HT-29 (cell line): ENCODE measurements around the gene BPIFB1. TPM values are rescaled to one million over a fixed set of nuclear protein-coding genes. Genes with fewer than 3 reads are reported as not detected.

Source experiments
- DNase-seq: peaks from one replicate; pipeline ENCODE4 v3.0.0-alpha.2; 2015; ENCODE audit warnings: low spot score
- total RNA-seq: library from RNA; depleted of rRNA; stranded (reverse); fragments of >200 nt; shearing (Covaris generic); gene quantifications from 2 replicates; pipeline ENCODE4 v1.2.3, GENCODE V29; 2014

BPIFB1 gene
- total RNA-seq, 1 experiment from 2014 or later = not detected

DNA sequence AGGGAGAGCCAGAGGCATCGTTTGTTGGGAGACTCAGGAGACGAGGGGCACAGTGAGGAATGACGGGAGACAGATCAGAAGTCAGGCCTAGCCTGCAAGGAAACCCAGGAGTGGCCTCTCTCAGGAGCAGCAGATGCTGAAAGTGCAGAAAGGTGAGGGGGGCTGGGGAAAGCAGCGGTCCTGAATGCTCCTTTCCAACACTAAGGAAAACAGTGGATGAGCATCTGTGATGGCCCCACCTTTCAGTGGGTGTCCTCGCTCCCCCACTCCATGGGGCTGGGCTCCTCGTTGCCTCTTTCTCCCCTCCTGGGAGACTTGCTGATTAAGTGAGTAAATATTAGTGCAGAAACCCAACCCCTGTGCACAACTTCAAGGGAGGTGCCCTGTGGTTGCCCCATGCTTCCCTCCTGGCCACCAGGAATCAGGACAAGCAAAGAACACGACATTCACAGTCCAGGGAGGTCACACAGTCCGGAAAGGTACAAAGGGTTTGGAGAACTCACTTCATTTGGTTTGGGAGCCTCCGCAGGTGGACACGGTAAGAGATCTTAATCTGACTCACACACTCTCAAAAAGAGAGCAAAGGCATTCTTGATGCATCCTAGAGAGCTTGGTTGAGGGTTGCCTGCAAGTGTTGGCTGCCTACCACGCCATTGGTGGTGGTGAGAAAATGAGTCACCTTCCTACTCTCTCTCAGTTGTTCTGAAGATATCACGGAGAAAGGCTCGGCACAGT lies 9.7 kb upstream of the BPIFB1 start:
- no peak for DNase-seq

- DNase-seq = no peak
These were observed 7.8 kb upstream of the BPIFB1 start for GRCh38 chr20:33275215-33275614.

DNA sequence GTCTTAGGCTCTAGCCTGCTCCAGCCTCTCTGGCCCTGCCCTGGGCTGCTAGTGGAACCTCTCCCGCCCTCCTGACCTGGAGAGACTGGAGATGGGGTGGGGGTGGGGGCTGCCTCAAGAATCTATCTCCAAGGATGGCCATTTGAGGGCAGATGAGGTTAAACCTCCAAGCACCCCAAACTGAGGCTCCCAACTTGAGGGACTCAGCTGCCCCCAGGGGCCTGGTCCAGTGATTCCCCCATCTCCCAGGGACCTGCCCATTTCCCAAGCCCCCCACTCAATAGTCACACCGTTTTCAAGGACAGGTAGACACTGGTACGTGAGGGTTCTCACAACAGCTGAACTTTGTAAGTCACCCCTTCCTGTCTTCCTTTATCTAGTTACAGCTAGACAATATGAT lies 7.1 kb upstream of the BPIFB1 start:
- DNase-seq = no peak

DNA sequence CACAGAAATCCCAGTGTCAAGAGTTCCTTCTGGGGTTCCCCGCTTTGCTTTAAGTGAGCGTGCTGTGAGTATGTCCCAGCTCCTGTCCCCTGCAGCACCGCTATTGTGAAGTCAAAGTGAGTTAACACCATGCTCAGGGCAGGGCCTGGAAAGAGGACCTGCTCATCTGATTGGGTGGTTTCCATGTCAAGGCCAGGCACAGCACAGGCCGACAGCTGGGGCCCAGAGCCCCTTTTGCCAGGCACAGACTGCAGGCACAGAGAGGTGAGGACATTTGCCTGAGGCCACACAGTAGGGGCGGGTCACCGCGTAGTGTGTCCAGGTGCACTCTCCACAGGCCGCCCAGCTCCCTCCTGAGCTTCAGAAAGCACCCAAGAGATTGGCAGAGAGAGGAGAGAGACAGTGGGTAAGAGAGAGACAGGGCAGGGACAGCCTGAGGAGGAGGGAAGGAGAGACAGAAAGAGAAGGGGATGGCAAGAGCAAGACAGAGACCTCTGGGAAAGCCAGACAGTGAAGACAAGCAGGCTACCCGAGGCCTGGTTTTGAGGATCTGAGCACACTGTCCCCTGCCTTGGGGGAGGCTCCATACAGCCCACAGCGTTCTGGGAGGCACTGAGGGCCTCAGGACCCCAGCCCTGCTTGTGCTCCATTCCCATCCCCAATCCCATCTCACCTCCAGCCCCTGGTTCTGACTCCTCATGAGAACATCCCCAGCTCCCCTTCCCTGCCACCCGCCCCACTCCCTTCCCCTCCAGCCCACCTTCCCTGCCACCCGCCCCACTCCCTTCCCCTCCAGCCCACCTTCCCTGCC lies 6.5 kb upstream of the BPIFB1 start:
- DNase-seq = no peak

DNA sequence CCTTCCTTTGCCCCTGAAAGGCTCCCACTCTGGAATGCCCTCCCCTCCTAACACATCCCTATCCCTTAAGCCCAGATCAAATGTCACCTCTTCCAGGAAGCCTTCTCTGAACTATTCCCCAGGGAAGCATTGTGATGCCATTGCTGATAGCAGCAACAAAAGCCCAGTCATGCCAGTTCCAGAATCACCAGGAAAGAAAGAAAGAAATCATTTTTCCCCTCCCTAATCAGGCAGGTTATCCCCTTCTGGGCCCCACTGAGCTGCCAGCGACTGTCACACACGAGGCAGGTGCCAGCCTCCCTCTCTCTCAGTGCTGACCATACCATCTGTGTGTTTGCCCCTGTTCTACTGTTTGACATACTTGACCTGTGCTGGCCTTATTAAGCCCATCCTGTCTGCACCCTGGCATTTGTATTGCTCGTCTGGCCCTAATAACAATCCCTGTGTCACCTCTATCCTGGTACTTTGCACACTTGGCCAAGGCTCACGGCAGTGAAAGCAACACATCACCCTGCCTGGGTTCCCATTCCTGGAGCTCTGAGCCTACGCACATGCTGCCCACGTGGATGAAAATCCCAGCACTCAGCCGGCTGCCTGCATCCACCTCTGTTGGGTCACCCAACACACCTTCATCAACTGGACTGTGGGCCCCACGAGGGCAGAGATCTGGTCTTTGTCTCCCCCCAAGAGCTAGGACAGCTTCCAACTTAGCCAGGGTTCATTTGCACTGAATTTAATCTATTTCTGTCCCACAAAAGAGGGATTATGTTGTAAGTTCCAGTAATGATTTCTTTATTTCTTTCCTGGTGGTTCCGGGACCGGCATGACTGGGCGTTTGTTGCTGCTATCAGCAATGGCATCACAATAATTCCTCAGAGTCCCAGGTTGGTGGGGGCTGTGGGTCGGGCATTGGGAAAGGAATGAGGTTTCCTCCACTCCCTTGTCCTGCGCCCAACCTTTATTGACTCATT lies 5.3 kb upstream of the BPIFB1 start:
- peak; percentile 33 for DNase-seq

DNA sequence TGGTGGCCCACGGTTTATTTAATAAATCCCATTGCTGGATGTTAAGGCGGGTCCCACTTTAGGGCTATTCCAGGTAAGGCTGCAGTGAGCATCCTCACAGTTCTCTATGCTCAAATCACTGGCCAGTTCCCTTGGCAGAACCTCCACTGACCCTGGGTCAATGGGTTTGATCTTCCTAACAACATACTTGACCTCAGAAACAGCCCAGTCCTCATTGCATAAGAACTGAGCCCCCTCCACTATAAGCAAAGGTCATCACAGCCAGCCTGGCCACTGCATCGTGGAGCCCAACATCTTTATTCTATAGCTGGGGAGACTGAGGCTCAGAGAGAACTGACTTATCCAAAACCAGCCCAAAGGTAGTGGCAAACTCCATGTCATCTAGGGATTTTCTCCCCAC lies 4.3 kb upstream of the BPIFB1 start:
- no peak for DNase-seq

- no peak for DNase-seq
These were observed 3.6 kb upstream of the BPIFB1 start for GRCh38 chr20:33279261-33279910.

DNA sequence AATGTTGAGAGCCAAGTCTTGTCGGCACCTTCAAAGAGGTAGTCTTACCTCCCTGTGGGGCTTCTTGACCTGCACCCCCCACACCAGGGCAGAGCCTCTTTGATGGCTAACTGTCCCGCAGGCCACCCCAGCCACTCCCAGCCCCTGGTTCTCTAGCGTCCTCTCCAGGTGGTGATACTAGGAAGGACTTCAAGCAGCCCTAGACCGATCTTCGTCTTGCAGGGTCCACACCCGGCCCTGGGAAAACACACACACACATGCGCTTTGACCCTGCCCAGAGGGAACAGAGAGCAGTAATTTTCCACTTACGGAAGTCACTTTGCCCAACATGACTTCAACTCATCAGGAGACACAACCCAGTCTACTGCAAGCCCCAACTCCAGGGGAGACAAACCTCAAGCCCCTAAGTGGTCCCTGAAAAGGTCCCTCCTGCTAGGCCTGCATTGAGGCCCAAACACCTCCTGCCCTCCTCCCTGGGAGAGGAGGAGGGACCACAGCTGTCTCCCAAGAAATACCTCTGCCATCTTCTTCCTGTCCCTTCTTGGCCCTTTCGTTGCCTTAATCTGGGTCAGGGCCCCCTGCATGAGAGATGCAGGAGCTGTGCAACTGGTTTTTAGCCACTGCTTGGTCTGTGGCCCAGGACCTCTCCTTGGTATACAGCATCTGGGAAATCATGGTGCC lies 2.9 kb upstream of the BPIFB1 start:
- DNase-seq = no peak

- no peak for DNase-seq
These were observed 2.2 kb upstream of the BPIFB1 start for GRCh38 chr20:33280775-33281174.

DNA sequence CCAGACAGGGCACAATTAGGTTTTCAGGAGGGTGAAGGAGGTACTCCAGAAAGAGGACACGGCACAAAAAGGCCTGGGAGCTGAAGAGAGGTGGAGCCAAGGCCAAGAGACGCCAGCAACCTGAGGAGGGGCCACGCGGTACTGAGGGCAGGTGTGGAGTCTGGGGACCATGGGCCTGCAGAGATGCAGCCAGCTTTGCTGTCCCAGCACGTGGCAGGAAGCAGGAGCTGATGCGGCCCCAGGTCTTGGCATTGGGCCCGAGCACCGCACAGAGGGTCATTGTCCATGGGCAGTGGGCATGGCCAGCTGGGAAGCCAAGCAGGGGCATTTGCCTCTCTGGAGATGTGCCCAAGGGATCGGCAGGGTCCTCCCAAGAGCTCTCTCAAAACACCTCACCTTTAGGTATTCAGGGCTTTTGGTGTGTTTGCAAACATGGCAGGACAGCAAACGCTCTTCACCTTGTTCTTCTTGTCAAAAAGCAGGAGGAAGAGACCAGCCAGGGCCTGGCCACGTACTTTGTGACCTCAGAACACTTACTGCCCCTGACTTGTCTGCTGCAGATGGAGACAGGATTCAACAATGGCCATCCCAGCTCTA lies 1.4 kb upstream of the BPIFB1 start:
- DNase-seq = no peak

DNA sequence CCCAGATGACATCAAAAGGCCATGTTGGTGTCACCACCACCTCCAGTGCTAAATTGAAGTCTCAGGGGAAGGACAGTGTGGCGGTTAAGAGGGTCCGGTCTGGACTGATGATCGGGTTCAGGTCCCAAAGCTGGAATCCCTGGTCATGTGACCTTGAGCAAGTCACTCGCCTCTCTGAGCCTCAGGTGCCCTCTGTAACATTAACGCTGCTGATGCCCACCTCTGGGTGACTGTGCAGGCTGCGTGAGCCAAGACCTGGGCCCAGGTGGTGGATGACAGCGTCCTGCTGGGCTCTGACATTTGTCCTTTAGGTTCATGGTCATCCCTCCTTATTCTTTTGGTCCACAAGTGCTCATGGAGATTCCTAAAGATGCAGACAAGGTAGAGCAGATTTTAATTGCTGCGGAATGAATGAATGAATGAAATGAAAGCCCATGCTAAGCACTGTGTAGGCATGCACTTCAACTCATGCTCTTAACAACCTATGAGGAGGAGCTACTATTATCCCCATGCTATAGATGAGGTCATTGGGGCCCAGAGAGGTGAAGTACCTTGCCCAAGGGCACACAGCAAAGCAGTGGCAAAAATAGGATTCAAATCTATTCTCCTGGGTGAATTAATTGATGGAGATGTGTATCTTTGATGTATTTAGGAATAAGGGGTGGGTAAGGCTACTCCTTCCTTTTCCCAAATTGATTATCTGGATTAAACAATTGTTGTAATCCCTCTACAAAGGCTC lies 649 bp upstream of the BPIFB1 start:
- DNase-seq = no peak

DNA sequence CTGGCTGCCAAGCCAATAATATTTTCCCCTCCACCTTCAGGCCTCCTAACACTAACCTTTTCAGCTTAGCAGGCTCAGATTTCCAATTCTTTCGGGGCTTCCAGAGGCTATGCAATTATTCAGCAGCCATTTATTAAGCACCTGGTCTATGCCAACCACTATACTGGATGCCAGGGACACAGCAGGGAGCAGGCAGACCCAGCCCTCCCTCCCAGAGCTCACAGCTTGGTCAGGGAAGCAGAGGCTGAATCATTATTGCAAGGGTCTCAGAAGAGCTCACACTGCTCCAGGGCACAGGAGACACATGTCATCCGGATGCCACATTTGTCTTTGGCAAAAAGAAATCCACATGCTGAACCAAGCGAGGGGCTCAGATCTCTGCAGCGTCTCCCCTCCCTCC lies 1.3 kb downstream of the BPIFB1 start:
- no peak for DNase-seq

DNA sequence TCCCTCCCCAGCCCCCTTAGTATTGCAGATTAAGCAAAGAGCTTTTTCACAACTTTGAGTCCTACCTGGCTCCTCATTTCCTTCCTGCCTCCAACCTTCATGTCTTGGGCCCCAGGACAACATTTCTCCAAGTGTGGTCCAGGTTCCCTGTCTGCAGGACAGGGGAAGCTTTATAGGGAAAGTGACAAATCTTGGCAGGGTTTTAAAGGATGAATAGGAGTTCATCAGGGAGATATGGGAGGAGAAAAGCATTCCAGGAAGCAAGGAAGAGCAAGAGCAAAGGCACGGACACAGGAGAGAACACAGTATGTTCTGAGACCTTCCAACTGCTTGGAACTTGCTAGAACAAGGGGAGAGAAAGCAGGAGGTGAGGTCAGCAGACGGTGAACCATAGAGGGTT lies 1.9 kb downstream of the BPIFB1 start:
- no peak for DNase-seq

DNA sequence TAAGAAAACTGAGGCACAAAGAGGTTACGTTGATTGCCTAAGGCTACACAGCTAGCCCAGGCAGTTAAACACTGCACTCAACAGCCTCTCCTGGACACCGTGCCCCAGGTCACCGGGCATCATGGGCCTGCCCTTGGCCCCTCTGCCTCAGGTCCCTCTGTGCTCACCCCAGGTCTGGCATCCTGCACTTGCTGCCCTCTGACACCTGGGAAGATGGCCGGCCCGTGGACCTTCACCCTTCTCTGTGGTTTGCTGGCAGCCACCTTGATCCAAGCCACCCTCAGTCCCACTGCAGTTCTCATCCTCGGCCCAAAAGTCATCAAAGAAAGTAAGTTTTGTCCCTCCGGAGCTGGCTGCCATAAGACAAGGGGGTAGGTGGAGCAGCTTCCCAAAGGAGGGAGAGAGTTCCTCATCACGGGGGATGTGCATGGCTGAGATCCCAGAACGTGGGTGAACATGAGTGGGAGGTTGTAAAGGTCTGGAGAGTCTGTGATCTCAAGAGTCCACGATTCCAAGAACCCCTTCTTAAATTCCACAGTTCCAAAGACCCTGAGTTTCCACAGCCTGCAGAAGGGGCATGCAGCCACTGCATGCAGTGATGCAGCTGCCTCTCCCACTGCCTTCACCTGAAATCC lies 3.0 kb downstream of the BPIFB1 start:
- no peak for DNase-seq

- no peak for DNase-seq
These were observed 4.9 kb downstream of the BPIFB1 start for GRCh38 chr20:33287884-33288283.

- no peak for DNase-seq
These were observed 7.8 kb downstream of the BPIFB1 start for GRCh38 chr20:33290852-33291251.

- no peak for DNase-seq
These were observed 8.4 kb downstream of the BPIFB1 start for GRCh38 chr20:33291416-33291815.

GRCh38 chr20:33291830-33292355 lies 8.9 kb downstream of the BPIFB1 start:
- DNase-seq = peak; percentile 78

- no peak for DNase-seq
These were observed 13.2 kb downstream of the BPIFB1 start for GRCh38 chr20:33296206-33296605.
